ENCODE data around the gene ISLR.

GRCh38 chr15:74159773-74160172 is 13.7 kb upstream of the ISLR start:
- no peak for TF ChIP-seq POLR2AphosphoS5 (IDR thresholded peaks at IDR 0.05; ENCODE audit: low read depth, low read length)
- no peak for TF ChIP-seq SIN3A (IDR thresholded peaks at IDR 0.05; ENCODE audit: borderline replicate concordance, insufficient read depth, low read length)
